Measurements from ENCODE around the gene RBM7. TPM values are rescaled to one million over a fixed set of nuclear protein-coding genes. Genes with fewer than 3 reads are reported as not detected.

RBM7 gene, protein sequence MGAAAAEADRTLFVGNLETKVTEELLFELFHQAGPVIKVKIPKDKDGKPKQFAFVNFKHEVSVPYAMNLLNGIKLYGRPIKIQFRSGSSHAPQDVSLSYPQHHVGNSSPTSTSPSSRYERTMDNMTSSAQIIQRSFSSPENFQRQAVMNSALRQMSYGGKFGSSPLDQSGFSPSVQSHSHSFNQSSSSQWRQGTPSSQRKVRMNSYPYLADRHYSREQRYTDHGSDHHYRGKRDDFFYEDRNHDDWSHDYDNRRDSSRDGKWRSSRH
- 69.6 TPM for total RNA-seq (ENCODE audit: insufficient read depth, low replicate concordance)

DNA sequence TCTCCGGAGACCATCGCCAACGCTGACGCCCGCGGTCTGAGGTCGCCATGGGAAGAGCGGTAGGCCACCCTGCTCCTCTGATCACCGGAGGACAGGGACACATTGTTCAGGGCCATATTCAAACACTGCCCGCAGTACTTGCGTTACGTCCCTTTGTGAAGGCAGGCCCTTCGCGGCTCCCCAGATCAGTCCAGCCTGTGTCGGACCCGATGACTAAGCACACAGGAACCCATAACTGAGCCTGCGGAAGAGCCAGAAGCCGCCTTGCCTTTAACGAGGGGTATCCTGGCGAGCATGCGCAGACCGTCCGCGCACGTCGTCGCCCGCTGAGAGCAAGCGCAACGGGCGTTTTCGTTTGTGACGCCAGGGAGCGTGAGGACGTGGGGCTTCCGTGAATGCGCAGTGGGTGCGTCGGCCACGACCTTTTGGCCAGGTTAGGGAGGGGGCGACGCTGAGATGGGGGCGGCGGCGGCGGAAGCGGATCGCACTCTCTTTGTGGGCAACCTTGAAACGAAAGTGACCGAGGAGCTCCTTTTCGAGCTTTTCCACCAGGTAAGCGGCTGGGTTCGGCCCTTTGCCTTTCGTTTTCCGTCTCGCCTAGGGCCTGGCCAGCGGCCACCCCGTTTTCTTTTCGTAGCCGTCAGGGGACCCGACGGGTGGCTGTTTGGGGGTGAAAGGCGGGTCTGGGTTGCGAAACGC lies at the start of gene RBM7, which contains the start of gene C11orf71:
Gene RBM7, plus strand, starts transcription at position 451 of the 699 bp plus-strand sequence. Its CDS starts 6 bp downstream, at position 457.
Gene C11orf71, minus strand, starts transcription at position 296 of the 699 bp plus-strand sequence. Its CDS starts 180 bp downstream, at position 116.
- DNase-seq (ENCODE audit: low spot score) = peak; percentile 99

DNA sequence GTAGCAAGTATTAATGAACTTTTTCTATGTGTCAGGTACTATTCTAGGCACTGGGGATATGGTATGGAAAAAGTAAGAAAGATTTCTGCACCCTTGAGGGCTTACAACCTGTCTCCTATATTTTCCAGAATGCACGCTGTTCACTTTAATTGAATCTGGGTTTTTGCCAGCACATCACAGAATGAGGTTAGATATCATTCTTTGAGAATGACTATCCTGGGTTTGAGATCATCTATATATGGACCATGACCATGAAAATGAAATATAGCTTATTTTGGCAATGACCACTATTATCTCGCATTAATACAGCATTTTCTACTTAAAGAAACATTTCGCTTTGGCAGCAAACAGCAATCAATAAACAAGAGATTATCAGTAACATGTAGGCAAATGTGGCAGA lies 47.0 kb upstream of the RBM7 start:
- no peak for DNase-seq (ENCODE audit: low spot score)

- DNase-seq (ENCODE audit: low spot score) = peak; percentile 69
These were observed 46.4 kb upstream of the RBM7 start for GRCh38 chr11:114354076-114354475.

GRCh38 chr11:114358716-114359115 lies 41.8 kb upstream of the RBM7 start:
- DNase-seq (ENCODE audit: low spot score) = no peak

DNA sequence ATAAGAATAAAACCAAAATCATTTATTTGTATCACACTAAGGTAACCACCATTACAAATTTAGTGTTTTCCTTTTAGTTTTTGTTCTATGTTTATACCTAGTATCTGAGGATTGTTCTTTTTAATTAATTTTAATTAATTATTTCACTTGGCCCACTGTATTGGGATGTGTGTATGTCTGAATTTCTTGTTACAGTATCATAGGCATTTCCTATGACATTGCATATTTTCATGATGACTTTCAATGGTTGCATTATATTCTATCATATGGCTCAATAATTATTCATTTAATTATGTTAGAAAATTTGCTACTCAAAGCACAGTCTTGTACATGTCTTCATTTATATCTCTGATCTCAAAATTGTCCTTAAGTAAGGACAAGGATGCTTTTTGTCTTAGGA lies 41.1 kb upstream of the RBM7 start:
- no peak for DNase-seq (ENCODE audit: low spot score)

- DNase-seq (ENCODE audit: low spot score) = no peak
These were observed 38.1 kb upstream of the RBM7 start for GRCh38 chr11:114362326-114362725.

- DNase-seq (ENCODE audit: low spot score) = no peak
These were observed 37.5 kb upstream of the RBM7 start for GRCh38 chr11:114362958-114363357.

GRCh38 chr11:114366331-114367243 lies 33.9 kb upstream of the RBM7 start:
- DNase-seq (ENCODE audit: low spot score) = peak; percentile 72

DNA sequence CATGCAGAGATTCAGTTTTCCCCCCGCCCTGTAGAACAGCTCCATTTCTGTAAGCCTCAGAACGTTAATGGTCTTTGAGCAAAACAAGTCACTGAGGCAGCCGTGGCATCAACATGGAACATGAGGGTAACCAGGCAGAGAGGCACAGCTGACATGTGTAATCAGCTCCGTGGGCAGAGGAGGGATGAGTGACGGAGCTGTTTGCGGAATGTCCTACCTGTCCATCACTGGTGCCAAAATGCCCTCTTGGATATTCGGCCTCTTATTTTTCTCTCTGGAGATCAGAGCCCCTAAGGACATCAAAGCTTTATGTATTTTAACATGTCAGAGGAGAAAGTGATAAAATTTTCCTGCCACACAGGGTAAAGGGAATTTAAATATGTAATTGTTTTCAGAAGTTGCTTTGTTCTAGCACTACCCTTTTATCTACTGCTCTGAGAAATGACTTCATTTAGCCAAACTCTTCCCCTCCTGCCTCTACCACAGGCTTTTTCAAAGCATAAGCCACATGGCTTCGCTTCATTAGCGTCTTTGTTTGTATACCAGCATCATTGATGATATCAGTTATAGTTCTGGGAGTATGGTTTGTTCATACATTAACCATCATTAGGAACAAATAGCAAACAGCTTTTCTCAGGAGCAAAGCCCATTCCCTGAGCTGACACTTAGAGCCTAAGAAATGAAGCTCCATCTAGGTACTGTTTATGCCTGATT lies 33.1 kb upstream of the RBM7 start:
- no peak for DNase-seq (ENCODE audit: low spot score)

GRCh38 chr11:114368918-114369680 lies 31.4 kb upstream of the RBM7 start:
- DNase-seq (ENCODE audit: low spot score) = no peak

DNA sequence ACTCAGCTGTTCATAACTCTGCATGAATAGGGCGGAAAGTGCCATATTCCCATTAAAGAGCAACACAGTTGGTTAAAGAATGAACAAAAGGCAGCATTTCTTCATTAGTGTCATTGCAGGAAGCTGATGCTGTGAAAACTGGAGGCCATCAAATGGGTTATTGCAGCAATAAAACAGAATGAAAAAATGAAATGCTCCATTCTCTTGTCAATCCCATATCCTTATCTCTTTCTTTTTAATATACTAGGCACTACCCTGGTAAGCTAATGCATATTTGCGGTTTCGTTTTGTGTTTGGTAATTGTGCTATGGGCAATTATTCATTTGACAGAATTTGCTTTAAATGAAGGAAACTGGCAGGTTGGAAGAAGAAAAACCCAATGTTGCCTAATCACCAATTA lies 25.4 kb upstream of the RBM7 start:
- no peak for DNase-seq (ENCODE audit: low spot score)

DNA sequence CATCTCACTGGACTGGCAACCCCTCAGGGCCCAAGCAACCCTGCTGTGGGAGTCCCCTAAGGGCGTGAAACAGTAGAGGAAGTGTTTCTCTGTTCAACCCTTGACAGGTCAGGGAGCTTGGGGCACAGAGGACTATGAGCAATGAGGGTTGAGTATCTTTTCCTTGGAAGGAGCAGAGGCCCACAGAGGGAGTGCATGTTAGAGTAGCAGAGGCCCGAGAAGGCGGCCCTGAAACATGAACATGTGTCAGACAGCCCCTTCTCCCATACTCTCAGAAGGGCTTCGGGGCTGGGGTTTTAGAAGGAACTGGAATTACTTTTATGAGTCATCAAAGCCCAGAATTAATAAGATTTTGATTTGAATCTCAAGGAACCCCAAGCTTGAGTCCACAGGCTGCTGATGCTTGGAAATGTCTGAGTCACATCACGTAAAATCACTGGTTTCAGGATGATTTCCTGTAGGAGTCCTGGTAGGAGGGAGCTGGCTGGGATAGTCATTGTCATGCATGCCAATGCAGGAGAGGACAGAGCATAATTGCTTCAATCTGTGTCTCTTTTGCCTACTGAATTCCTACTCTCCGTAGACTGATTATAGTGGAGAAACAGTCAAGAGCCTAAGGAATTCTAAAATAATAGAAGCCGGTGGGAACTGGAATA lies 22.7 kb upstream of the RBM7 start:
- no peak for DNase-seq (ENCODE audit: low spot score)

DNA sequence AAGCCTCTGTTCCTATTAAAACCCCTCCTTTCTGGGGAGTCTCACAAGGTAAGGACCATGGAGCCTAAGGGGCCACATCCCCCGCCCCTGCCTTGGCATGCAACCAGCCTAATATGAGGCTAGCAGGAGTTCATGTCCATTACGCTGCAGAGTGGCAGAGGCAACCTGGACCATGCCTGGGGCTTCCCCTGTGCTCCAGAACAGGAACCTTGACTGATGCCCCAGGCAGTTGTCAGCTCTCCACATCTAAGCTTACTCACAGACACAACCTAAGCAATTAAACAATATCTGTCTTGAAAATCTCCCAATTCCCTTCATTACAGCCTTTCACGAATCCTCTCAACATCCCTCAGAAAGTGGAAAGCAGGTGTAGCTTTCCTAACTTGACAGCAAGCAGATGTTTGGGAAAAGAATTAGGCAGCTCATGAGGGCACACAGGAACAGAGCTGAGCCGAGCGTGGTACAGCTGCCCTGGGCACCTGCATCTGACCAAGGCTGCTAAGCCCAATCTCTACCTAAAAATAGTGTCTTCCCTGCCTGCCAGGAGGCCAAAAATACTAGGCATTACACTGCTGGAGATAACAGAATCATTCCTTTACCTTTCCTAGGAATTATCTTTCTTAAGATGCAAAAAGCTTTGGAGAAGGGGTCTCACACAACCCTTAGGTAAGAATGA lies 20.9 kb upstream of the RBM7 start:
- DNase-seq (ENCODE audit: low spot score) = no peak

- DNase-seq (ENCODE audit: low spot score) = no peak
These were observed 18.0 kb upstream of the RBM7 start for GRCh38 chr11:114382509-114382908.

GRCh38 chr11:114384487-114384886 lies 16.0 kb upstream of the RBM7 start:
- DNase-seq (ENCODE audit: low spot score) = no peak

- DNase-seq (ENCODE audit: low spot score) = no peak
These were observed 14.3 kb upstream of the RBM7 start for GRCh38 chr11:114386131-114386530.

GRCh38 chr11:114386545-114386944 lies 13.9 kb upstream of the RBM7 start:
- DNase-seq (ENCODE audit: low spot score) = no peak

DNA sequence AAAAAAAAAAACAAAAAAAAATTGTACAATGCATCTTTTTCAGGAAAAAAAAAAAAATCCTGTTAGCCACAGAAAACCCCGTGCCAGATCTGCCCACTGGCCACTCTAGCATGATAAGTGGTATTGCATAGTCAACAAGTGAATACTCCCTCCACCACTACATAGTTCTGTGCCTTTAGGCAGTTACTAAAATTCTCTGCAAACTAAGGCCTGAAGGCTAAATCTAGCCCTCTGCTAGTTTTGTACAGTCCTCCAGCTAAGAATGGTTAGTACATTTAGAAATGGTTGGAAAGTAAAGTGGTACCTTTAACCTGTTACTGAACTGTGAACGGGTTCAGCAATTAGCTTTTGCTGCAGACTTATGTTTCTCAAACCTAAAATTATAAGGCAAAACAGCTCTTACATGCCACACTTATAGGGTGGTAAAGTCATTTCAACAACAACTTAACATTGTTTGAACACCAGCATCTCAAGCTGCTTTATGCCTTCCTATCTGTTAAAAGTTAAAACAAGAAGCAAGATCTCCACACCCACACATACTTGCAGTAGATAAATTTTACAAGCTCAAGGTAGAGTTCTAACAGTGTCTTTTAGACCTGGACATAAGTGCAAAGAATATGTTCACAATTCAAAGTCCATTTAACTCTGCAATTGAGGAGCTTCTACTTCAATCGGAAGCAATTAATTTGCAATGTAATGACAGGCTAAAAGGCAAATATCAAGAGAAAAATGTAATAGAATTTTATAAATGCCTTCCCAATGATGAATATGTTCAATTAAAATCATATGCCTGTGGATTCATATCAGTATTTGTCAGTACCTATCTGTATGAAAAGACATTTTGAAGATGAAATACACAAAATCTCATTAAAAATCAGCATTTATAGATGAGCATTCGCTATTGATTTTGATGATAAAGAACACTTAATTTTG lies 7.5 kb upstream of the RBM7 start:
- no peak for DNase-seq (ENCODE audit: low spot score)
